AG10803 (cell line): ENCODE data around the gene MBD2.
"Not testable (repeated sequence)": the region's sequence is repeated elsewhere in the genome, so short reads cannot be mapped to it uniquely, and the experiment has no call there.

Experiments
- DNase-seq: peaks from one replicate; pipeline ENCODE4 v3.0.0; 2010; ENCODE audit warnings: low read depth
- H3K4me3 ChIP-seq: 2 replicates; pipeline ENCODE4 v1.5.1; 2011; ENCODE audit warnings: mild to moderate bottlenecking, low read length, control low read depth
- CTCF ChIP-seq: conservative IDR thresholded peaks from 2 replicates; pipeline ENCODE4 v1.5.1; 2011; ENCODE audit warnings: mild to moderate bottlenecking, low read length, control low read depth, inconsistent platforms

The MBD2 gene

GRCh38 chr18:54260396-54261072 is 36.1 kb upstream of the MBD2 start:
- no peak for TF ChIP-seq CTCF
- DNase-seq = no peak

DNA sequence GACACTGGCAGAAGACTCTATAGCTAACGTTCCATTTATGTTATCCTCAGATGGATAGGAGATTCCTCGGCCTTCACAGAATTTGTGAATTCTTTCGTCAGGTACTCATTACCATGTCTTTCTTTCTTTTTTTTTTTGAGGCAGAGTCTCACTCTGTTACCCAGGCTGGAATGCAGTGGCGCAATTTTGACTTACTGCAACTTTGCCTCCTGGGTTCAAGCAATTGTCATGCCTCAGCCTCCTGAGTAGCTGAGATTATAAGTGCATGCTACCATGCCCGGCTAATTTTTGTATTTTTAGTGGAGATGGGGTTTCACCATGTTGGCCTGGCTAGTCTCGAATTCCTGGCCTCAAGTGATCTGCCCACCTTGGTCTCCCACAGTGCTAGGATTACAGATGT is 33.3 kb upstream of the MBD2 start:
- not testable (repeated sequence) for H3K4me3 ChIP-seq
- DNase-seq = peak; percentile 59

More at GRCh38 chr18:54260396-54261072, 36.1 kb upstream of the MBD2 start:
- no peak overlapping the region for H3K4me3 ChIP-seq

GRCh38 chr18:54257015-54257414 is 32.5 kb upstream of the MBD2 start:
- DNase-seq = peak; percentile 50
- TF ChIP-seq CTCF = no peak
- H3K4me3 ChIP-seq = no peak overlapping the region

DNA sequence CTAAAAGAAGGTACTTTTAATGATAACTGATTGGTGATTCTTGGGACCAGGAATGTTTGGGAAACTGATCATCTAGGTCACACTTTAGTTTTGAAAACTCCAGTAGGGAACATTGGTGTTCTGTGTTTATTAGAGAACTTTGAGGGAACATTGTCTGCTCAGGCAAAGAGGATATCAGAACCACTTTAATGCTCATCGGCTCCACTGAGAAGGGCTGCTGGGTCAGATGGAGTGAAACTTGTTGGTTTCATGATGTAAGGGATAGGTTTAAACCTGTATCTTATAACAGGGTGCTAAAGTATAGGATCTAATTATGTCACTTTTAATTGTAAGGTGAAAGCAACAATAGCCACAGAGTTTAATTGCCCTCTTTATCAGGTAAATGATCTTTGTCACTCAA is 30.7 kb upstream of the MBD2 start:
- no peak overlapping the region for H3K4me3 ChIP-seq
- TF ChIP-seq CTCF = no peak

GRCh38 chr18:54254265-54254758 is 29.8 kb upstream of the MBD2 start:
- DNase-seq = peak; percentile 42
- TF ChIP-seq CTCF = no peak
- H3K4me3 ChIP-seq = no peak overlapping the region

More for the DNA sequence above, 30.7 kb upstream of the MBD2 start:
- DNase-seq = no peak

DNA sequence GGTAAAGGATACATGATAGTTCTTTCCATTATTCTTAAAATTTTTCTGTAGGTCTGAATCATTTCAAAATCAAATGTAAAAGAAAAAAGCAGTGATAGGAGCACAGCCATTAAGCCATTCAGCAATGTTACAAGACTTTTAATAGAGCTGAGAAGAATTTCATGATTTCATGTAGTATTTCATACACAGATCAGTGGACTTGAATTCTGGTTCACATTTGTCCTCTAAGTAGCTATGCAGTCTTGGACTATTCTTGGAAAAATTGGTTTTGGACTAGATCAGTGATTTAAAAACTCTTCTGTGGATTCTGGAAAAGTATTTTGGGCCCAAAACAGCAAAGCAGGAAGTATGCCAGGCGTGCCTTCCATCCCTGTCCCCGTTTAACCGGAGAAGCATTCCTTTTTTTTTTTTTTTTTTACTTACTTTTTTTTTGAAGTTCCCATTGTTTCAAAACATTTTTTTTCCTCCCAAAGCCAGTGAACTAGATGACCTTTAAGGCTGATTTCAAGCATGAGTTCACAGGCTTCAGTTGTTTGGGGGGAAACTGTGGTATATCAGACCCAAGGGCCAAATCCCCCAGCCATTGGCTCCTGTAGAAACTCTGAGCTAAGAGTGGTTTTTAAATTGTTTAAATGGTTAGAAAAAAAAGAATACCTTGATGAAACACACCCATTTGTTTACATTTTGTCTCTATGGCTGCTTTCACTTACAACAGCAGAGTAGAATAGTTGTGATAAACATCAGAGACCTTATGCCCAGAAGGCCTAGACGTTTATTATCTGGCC is 27.3 kb upstream of the MBD2 start:
- no peak overlapping the region for H3K4me3 ChIP-seq
- no peak for TF ChIP-seq CTCF
- peak; percentile 27 for DNase-seq

DNA sequence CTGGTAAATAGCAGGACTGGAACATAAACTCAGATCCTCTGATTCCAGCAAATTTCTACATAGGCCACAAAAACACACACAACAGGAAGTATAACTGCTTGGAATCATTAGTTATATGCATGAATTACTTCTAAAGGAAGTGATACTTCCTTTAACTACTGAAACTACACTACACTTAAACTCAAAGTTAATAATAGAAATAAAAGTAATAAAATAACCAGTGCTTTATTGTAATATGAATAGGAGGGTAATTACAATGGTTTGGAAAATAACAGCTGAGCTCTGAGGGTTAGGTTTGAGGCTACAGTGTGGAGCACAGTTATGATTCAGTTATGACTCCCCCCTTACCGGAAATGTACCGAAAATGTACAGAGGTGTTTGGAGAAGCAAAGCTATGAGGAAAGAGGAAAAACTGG is 26.4 kb upstream of the MBD2 start:
- no peak for DNase-seq
- no peak for TF ChIP-seq CTCF
- no peak overlapping the region for H3K4me3 ChIP-seq
